Endodermal cell (in vitro differentiated cells): ENCODE data around the gene ECSIT. TPM values are rescaled to one million over a fixed set of nuclear protein-coding genes. Genes with fewer than 3 reads are reported as not detected.

Source experiments
- DNase-seq: peaks from one replicate; pipeline ENCODE4 v3.0.0-alpha.2; 2017
- H3K27ac ChIP-seq: 2 replicates; pipeline ENCODE4 v1.5.1; 2013; ENCODE audit warnings: mild to moderate bottlenecking, low read depth, low read length, moderate library complexity
- H3K27me3 ChIP-seq: 2 replicates; pipeline ENCODE4 v1.6.1; 2013; ENCODE audit warnings: mild to moderate bottlenecking, low read length, moderate library complexity; ENCODE audit not compliant: insufficient read depth, control insufficient read depth, poor library complexity, severe bottlenecking
- H3K36me3 ChIP-seq: 2 replicates; pipeline ENCODE4 v1.7.0; 2013; ENCODE audit warnings: mild to moderate bottlenecking, low read length, moderate library complexity; ENCODE audit not compliant: control insufficient read depth, insufficient read depth
- H3K4me1 ChIP-seq: one replicate; pipeline ENCODE4 v1.7.0; 2013; ENCODE audit warnings: low read length; ENCODE audit not compliant: control insufficient read depth, insufficient read depth
- H3K4me3 ChIP-seq: 2 replicates; pipeline ENCODE4 v1.5.1; 2013; ENCODE audit warnings: mild to moderate bottlenecking, low read length, moderate library complexity
- H3K9ac ChIP-seq: 2 replicates; pipeline ENCODE4 v1.6.1; 2013; ENCODE audit warnings: mild to moderate bottlenecking, low read length, moderate library complexity; ENCODE audit not compliant: poor library complexity, severe bottlenecking; ENCODE audit errors: extremely low read depth
- H3K9me3 ChIP-seq: 2 replicates; pipeline ENCODE4 v1.6.1; 2013; ENCODE audit warnings: mild to moderate bottlenecking, low read length, moderate library complexity; ENCODE audit not compliant: control insufficient read depth
- H3K27ac Mint-ChIP-seq: 2 replicates; pipeline ENCODE4 v1.8.0; 2020; ENCODE audit warnings: mixed read lengths
- H3K27me3 Mint-ChIP-seq: 2 replicates; pipeline ENCODE4 v1.8.0; 2021; ENCODE audit warnings: mild to moderate bottlenecking, mixed read lengths; ENCODE audit not compliant: insufficient read depth
- H3K36me3 Mint-ChIP-seq: 2 replicates; pipeline ENCODE4 v1.8.0; 2020; ENCODE audit warnings: low read depth, mixed read lengths
- H3K4me1 Mint-ChIP-seq: 2 replicates; pipeline ENCODE4 v1.8.0; 2020; ENCODE audit warnings: mixed read lengths
- H3K4me3 Mint-ChIP-seq: 2 replicates; pipeline ENCODE4 v1.8.0; 2020; ENCODE audit warnings: mild to moderate bottlenecking, moderate library complexity, mixed read lengths
- H3K9me3 Mint-ChIP-seq: 2 replicates; pipeline ENCODE4 v1.8.0; 2020; ENCODE audit warnings: mild to moderate bottlenecking, mixed read lengths
- WGBS, 2 experiments: methylation state at CpG; one replicate each; pipeline versions ENCODE4 v1.1.5 to v1.1.7; 2013; ENCODE audit warnings: missing lambda C conversion rate in 2 of 2, mixed read lengths in 1 of 2; ENCODE audit not compliant: insufficient coverage in 1 of 2, insufficient read length in 1 of 2; 5-methylcytosine and 5-hydroxymethylcytosine counted together
- total RNA-seq, 2 donors: library from RNA; stranded (reverse); fragmentation: NEBNext Ultra II Directional in 1 of 2; extraction: Animal tissue kit (Norgen Biotek cat#: 25700) in 1 of 2; gene quantifications; 2 replicates in 1 of 2; 3 replicates in 1 of 2; pipeline ENCODE4 v1.2.1, GENCODE V29; 2021
- TF ChIP-seq, protein P1 (sequence below): fragments of 200-600 bp; sonication (generic); conservative IDR thresholded peaks from 2 replicates; pipeline ENCODE4 v1.5.0; 2021; ENCODE audit warnings: antibody characterized with exemption, mild to moderate bottlenecking

ECSIT gene
- total RNA-seq, 2 donors from 2014 or later: 24.7 to 26.2 TPM

- 91 to 98% methylated on average over 9 to 18 of the region's 18 CpGs for WGBS, 2 experiments
- H3K4me1 Mint-ChIP-seq: peaks cover 7% of the 10 kb centered on the region
- peak overlapping the region; percentile 26 for H3K27ac Mint-ChIP-seq
These were observed 21.4 kb downstream of the ECSIT start for GRCh38 chr19:11507370-11508078.

GRCh38 chr19:11506967-11507366, 22.0 kb downstream of the ECSIT start:
- Histone ChIP-seq H3K9ac (no peak overlapping the region), H3K9me3 (no peaks in the 10 kb centered on the region), H3K4me1 (no peaks in the 10 kb centered on the region), H3K27ac (no peak overlapping the region), H3K4me3 (no peak overlapping the region), H3K36me3 (peaks cover 5% of the 10 kb centered on the region), H3K27me3 (no peaks in the 10 kb centered on the region)
- DNase-seq: no peak
- Mint-ChIP-seq H3K9me3 (no peaks in the 10 kb centered on the region), H3K27me3 (no peaks in the 10 kb centered on the region), H3K27ac (peak overlapping the region; percentile 26), H3K36me3 (peaks cover 12% of the 10 kb centered on the region), H3K4me1 (peaks cover 7% of the 10 kb centered on the region), H3K4me3 (no peak overlapping the region)
- TF ChIP-seq, protein P1, sequence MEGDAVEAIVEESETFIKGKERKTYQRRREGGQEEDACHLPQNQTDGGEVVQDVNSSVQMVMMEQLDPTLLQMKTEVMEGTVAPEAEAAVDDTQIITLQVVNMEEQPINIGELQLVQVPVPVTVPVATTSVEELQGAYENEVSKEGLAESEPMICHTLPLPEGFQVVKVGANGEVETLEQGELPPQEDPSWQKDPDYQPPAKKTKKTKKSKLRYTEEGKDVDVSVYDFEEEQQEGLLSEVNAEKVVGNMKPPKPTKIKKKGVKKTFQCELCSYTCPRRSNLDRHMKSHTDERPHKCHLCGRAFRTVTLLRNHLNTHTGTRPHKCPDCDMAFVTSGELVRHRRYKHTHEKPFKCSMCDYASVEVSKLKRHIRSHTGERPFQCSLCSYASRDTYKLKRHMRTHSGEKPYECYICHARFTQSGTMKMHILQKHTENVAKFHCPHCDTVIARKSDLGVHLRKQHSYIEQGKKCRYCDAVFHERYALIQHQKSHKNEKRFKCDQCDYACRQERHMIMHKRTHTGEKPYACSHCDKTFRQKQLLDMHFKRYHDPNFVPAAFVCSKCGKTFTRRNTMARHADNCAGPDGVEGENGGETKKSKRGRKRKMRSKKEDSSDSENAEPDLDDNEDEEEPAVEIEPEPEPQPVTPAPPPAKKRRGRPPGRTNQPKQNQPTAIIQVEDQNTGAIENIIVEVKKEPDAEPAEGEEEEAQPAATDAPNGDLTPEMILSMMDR: no peak
- 97 to 100% methylated on average over 4 to 6 of the region's 6 CpGs for WGBS, 2 experiments

More at GRCh38 chr19:11507370-11508078, 21.4 kb downstream of the ECSIT start:
- no peaks in the 10 kb centered on the region for H3K9me3 ChIP-seq
- Mint-ChIP-seq H3K27me3 (no peaks in the 10 kb centered on the region), H3K36me3 (peaks cover 13% of the 10 kb centered on the region), H3K9me3 (no peaks in the 10 kb centered on the region), H3K4me3 (no peak overlapping the region)
- H3K27ac ChIP-seq: no peak overlapping the region
- TF ChIP-seq, protein P1: no peak
- H3K36me3 ChIP-seq: peaks cover 9% of the 10 kb centered on the region
- no peak for DNase-seq
- no peak overlapping the region for H3K4me3 ChIP-seq
- H3K4me1 ChIP-seq: no peaks in the 10 kb centered on the region
- H3K9ac ChIP-seq: no peak overlapping the region
- H3K27me3 ChIP-seq: no peaks in the 10 kb centered on the region

DNA sequence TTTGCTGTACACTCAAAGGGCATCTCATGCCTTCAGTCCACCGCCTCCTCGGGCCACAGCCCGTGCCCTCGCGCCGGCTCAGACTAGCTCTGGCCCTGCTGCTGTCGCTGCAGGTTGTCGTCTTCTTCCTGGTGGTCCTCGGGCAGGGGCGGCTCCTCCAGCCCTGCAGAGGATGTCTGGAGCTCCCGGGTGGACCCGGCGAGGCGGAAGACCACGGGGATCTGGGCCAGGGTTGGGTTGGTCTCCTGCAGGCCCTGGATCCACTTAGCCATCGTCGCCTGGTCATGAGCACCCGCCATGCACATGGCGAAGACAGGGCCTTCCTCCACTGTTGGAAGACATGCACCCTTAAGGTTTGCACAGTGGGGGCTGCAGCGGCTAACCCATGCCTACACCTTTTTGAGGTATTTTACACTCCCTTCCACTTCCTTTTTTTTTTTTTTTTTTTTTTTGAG, 22.8 kb downstream of the ECSIT start:
- Histone ChIP-seq H3K27ac (peak overlapping the region; percentile 44), H3K4me1 (no peaks in the 10 kb centered on the region), H3K27me3 (no peaks in the 10 kb centered on the region), H3K36me3 (peaks cover 1% of the 10 kb centered on the region), H3K4me3 (peak overlapping the region; percentile 81), H3K9ac (peak overlapping the region; percentile 87), H3K9me3 (no peaks in the 10 kb centered on the region)
- no peaks in the 10 kb centered on the region for H3K9me3 Mint-ChIP-seq
- 69 to 75% methylated on average over 18 to 20 of the region's 20 CpGs for WGBS, 2 experiments
- H3K36me3 Mint-ChIP-seq: peaks cover 11% of the 10 kb centered on the region
- TF ChIP-seq, protein P1: no peak
- H3K27me3 Mint-ChIP-seq: no peaks in the 10 kb centered on the region
- peaks cover 7% of the 10 kb centered on the region for H3K4me1 Mint-ChIP-seq
- H3K4me3 Mint-ChIP-seq: peak overlapping the region; percentile 72
- peak overlapping the region; percentile 94 for H3K27ac Mint-ChIP-seq
- no peak for DNase-seq
